ENCODE data around the gene FASLG. TPM values are rescaled to one million over a fixed set of nuclear protein-coding genes. Genes with fewer than 3 reads are reported as not detected.

Gene FASLG
- total and polyA plus RNA-seq, 4 donors, result 0.20 to 0.34 (median 0.30) TPM; not detected in 1

DNA sequence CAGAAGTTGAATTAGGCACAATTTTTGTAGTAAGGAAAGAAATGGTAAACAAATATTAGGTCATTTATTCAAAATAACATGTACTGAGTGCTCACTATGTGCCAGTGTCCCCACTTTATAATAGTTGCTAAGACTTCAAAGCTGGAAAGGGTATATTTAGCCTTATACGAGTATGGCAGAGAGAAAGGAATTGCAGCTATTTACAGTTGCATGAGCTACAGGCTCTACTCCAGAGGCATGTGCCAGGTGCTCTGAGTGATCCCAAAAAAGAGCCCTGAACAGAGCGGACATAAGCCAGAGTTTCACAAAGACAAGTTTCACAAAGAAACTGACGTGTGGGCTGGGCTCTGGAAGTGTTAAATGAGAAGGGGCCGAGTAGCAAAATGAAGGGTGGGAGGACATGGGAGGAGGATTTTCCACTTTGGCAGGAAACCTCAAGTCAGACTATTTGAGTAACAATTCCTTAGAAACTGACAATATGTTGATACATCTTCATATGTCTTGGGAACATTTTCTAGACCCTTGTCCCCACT is 40.9 kb downstream of the FASLG start:
- Histone ChIP-seq H3K9me3 (ENCODE audit: control insufficient read depth in 4 of 4, insufficient read depth in 3 of 4, low read length in 3 of 4) (no peaks in the 10 kb centered on the region), H3K27ac (ENCODE audit: low read depth in 1 of 2, low read length in 1 of 2) (no peak overlapping the region), H3K4me1 (ENCODE audit: control insufficient read depth in 5 of 5, insufficient read depth in 5 of 5, low read length in 5 of 5) (peaks cover 0 to 9% (median 0%) of the 10 kb centered on the region in 5 donors), H3K4me3 (no peak overlapping the region), H3K9ac (ENCODE audit: insufficient read depth in 1 of 2, low read length in 2 of 2) (no peak overlapping the region), H3K36me3 (ENCODE audit: control insufficient read depth in 4 of 4, insufficient read depth in 4 of 4, low read length in 4 of 4) (no peaks in the 10 kb centered on the region), H3K27me3 (ENCODE audit: control insufficient read depth in 3 of 3, insufficient read depth in 3 of 3, low read length in 2 of 3) (no peaks in the 10 kb centered on the region)
- TF ChIP-seq CTCF (IDR thresholded peaks at IDR 0.05; ENCODE audit: control extremely low read depth, extremely low read depth), result no peak
- WGBS, 2 donors, result 62 to 84% methylated on average over 4 of the region's 4 CpGs
- no peak for ATAC-seq (ENCODE audit: insufficient read depth, low FRiP score)
- no peak for DNase-seq

GRCh38 chr1:172700556-172700955 is 41.7 kb downstream of the FASLG start:
- ATAC-seq (ENCODE audit: insufficient read depth, low FRiP score), result no peak
- Histone ChIP-seq H3K9ac (ENCODE audit: insufficient read depth in 1 of 2, low read length in 2 of 2) (no peak overlapping the region), H3K9me3 (ENCODE audit: control insufficient read depth in 4 of 4, insufficient read depth in 3 of 4, low read length in 3 of 4) (no peaks in the 10 kb centered on the region), H3K4me1 (ENCODE audit: control insufficient read depth in 5 of 5, insufficient read depth in 5 of 5, low read length in 5 of 5) (peaks cover 0 to 9% (median 0%) of the 10 kb centered on the region in 5 donors), H3K36me3 (ENCODE audit: control insufficient read depth in 4 of 4, insufficient read depth in 4 of 4, low read length in 4 of 4) (no peaks in the 10 kb centered on the region), H3K27me3 (ENCODE audit: control insufficient read depth in 3 of 3, insufficient read depth in 3 of 3, low read length in 2 of 3) (no peaks in the 10 kb centered on the region), H3K27ac (ENCODE audit: low read depth in 1 of 2, low read length in 1 of 2) (no peak overlapping the region), H3K4me3 (no peak overlapping the region)
- WGBS, 2 donors, result 82 to 94% methylated on average over 3 of the region's 3 CpGs
- TF ChIP-seq CTCF (IDR thresholded peaks at IDR 0.05; ENCODE audit: control extremely low read depth, extremely low read depth), result no peak
- no peak for DNase-seq

GRCh38 chr1:172704001-172704400 is 45.1 kb downstream of the FASLG start:
- Histone ChIP-seq H3K36me3 (ENCODE audit: control insufficient read depth in 4 of 4, insufficient read depth in 4 of 4, low read length in 4 of 4) (no peaks in the 10 kb centered on the region), H3K4me1 (ENCODE audit: control insufficient read depth in 5 of 5, insufficient read depth in 5 of 5, low read length in 5 of 5) (peaks cover 0 to 7% (median 0%) of the 10 kb centered on the region in 5 donors), H3K27me3 (ENCODE audit: control insufficient read depth in 3 of 3, insufficient read depth in 3 of 3, low read length in 2 of 3) (no peaks in the 10 kb centered on the region), H3K9ac (ENCODE audit: insufficient read depth in 1 of 2, low read length in 2 of 2) (no peak overlapping the region), H3K4me3 (no peak overlapping the region), H3K9me3 (ENCODE audit: control insufficient read depth in 4 of 4, insufficient read depth in 3 of 4, low read length in 3 of 4) (no peaks in the 10 kb centered on the region), H3K27ac (ENCODE audit: low read depth in 1 of 2, low read length in 1 of 2) (no peak overlapping the region)
- DNase-seq (no peak), ATAC-seq (ENCODE audit: insufficient read depth, low FRiP score) (no peak)
- 19 to 44% methylated on average over 1 of the region's 1 CpG for WGBS, 2 donors
- TF ChIP-seq CTCF (IDR thresholded peaks at IDR 0.05; ENCODE audit: control extremely low read depth, extremely low read depth), result no peak

All from lung (tissue), 12 donors.